SHP77 treated with DMSO at 0.1 percent for 48 hours (cell line): Measurements from ENCODE around the gene SMIM20.
"Not testable (repeated sequence)": the region's sequence is repeated elsewhere in the genome, so short reads cannot be mapped to it uniquely, and the experiment has no call there.

Source experiments
- DNase-seq: peaks from one replicate; lab custom pipeline; 2025; lab: John Stamatoyannopoulos, UW

SMIM20 gene

GRCh38 chr4:25913851-25914669 lies at the start of gene SMIM20:
Gene SMIM20, plus strand, starts transcription at chr4:25914220. Its CDS starts 94 bp downstream, at chr4:25914314.
- no peak for DNase-seq

GRCh38 chr4:25865586-25865985 lies 48.4 kb upstream of the SMIM20 start:
- no peak for DNase-seq

GRCh38 chr4:25866401-25866800 lies 47.6 kb upstream of the SMIM20 start:
- not testable (repeated sequence) for DNase-seq

GRCh38 chr4:25867781-25868294 lies 46.2 kb upstream of the SMIM20 start:
- DNase-seq, result no peak

- DNase-seq, result no peak
These were observed 43.9 kb upstream of the SMIM20 start for GRCh38 chr4:25870081-25870480.

GRCh38 chr4:25872851-25873631 lies 41.0 kb upstream of the SMIM20 start:
- DNase-seq, result no peak

GRCh38 chr4:25873632-25874129 lies 40.3 kb upstream of the SMIM20 start:
- no peak for DNase-seq

- DNase-seq, result no peak
These were observed 39.4 kb upstream of the SMIM20 start for GRCh38 chr4:25874655-25875054.

- DNase-seq, result no peak
These were observed 38.7 kb upstream of the SMIM20 start for GRCh38 chr4:25875281-25875745.

GRCh38 chr4:25878676-25879075 lies 35.3 kb upstream of the SMIM20 start:
- no peak for DNase-seq

GRCh38 chr4:25879091-25879584 lies 34.9 kb upstream of the SMIM20 start:
- no peak for DNase-seq

GRCh38 chr4:25879587-25879986 lies 34.4 kb upstream of the SMIM20 start:
- no peak for DNase-seq

- DNase-seq, result no peak
These were observed 33.9 kb upstream of the SMIM20 start for GRCh38 chr4:25879991-25880651.

GRCh38 chr4:25881193-25881592 lies 32.8 kb upstream of the SMIM20 start:
- no peak for DNase-seq

GRCh38 chr4:25882226-25882625 lies 31.8 kb upstream of the SMIM20 start:
- DNase-seq, result no peak

- DNase-seq, result no peak
These were observed 30.5 kb upstream of the SMIM20 start for GRCh38 chr4:25883565-25883964.

GRCh38 chr4:25884031-25884782 lies 29.8 kb upstream of the SMIM20 start:
- no peak for DNase-seq

- no peak for DNase-seq
These were observed 25.2 kb upstream of the SMIM20 start for GRCh38 chr4:25888781-25889180.

- no peak for DNase-seq
These were observed 24.2 kb upstream of the SMIM20 start for GRCh38 chr4:25889589-25890503.
